ENCODE results near the gene XPO6. TPM values are rescaled to one million over a fixed set of nuclear protein-coding genes. Genes with fewer than 3 reads are reported as not detected.

The XPO6 gene
- total RNA-seq, 1 donor from 2014 or later = 232 TPM

DNA sequence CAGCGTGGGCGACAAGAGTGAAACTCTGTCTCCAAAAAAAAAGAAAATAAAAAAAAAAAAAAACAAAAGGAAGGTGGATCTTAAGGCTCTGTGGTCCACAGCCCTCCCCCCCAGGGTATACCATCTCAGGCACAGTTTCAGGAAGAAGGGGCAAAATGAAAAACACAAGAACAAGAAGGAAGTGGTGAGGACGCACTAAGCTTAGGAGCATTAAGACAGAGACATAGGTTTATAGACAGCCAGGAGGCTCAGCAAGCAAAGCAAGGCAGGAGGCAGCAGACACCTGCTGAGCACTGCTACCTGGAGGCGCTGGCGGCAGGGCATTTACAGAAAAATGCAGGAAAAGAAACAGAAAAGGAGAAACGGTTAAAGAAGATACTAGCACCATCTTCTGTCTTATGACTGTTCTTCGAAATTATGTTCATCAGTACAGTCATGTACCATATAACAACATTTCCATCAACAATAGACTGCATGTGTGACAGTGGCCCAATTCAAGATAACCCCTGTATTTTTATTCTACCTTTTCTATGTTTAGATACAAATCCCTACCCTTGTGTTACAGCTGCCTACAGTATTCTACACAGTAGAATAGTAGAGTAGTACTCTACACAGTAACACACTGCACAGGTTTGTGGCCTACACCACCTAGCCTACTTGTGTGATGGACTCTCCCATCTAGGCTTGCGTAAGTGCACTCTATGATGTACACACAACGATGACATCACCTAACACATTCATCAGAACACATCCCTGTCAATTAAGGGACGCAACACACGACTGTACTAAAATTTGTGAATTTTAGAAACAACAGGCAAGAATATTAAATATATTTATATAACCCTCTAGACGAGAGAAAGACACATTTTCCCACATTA lies 62.5 kb downstream of the XPO6 start:
- peaks cover 3% of the 10 kb centered on the region for H3K9me3 Mint-ChIP-seq (ENCODE audit: unreplicated experiment)
- no peak for DNase-seq
- TF ChIP-seq, protein P1, sequence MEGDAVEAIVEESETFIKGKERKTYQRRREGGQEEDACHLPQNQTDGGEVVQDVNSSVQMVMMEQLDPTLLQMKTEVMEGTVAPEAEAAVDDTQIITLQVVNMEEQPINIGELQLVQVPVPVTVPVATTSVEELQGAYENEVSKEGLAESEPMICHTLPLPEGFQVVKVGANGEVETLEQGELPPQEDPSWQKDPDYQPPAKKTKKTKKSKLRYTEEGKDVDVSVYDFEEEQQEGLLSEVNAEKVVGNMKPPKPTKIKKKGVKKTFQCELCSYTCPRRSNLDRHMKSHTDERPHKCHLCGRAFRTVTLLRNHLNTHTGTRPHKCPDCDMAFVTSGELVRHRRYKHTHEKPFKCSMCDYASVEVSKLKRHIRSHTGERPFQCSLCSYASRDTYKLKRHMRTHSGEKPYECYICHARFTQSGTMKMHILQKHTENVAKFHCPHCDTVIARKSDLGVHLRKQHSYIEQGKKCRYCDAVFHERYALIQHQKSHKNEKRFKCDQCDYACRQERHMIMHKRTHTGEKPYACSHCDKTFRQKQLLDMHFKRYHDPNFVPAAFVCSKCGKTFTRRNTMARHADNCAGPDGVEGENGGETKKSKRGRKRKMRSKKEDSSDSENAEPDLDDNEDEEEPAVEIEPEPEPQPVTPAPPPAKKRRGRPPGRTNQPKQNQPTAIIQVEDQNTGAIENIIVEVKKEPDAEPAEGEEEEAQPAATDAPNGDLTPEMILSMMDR (IDR thresholded peaks at IDR 0.05; ENCODE audit: partially characterized antibody, unreplicated experiment) = no peak
- H3K36me3 Mint-ChIP-seq (ENCODE audit: unreplicated experiment) = no peaks in the 10 kb centered on the region
- H3K4me3 Mint-ChIP-seq (ENCODE audit: unreplicated experiment) = no peak overlapping the region
- H3K4me1 Mint-ChIP-seq (ENCODE audit: low read depth, unreplicated experiment) = no peaks in the 10 kb centered on the region
- H3K27ac Mint-ChIP-seq (ENCODE audit: unreplicated experiment) = no peak overlapping the region
- H3K27me3 Mint-ChIP-seq (ENCODE audit: unreplicated experiment) = no peaks in the 10 kb centered on the region

DNA sequence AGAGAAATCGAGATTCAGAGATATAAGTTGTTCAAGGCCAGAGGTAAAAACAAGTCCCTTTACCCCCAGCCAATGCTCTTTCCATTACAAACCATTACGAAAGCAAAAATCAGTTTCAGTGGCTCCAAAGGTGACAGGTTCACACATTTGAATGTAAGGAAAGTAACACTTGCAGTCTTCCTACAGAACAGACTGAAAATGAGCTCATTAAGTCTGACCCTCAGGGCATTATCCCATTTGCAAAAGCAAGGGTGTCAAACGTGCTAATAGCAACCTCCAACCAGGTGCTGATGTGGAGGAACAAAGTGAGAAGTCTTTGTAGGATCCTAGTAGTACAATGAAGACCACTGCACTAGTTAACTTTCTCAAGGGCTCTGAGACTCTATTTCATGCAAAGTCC lies 65.2 kb downstream of the XPO6 start:
- H3K27me3 Mint-ChIP-seq (ENCODE audit: unreplicated experiment) = peaks cover 1% of the 10 kb centered on the region
- H3K36me3 Mint-ChIP-seq (ENCODE audit: unreplicated experiment) = no peaks in the 10 kb centered on the region
- H3K4me1 Mint-ChIP-seq (ENCODE audit: low read depth, unreplicated experiment) = no peaks in the 10 kb centered on the region
- H3K4me3 Mint-ChIP-seq (ENCODE audit: unreplicated experiment) = no peak overlapping the region
- TF ChIP-seq, protein P1 (IDR thresholded peaks at IDR 0.05; ENCODE audit: partially characterized antibody, unreplicated experiment) = no peak
- H3K27ac Mint-ChIP-seq (ENCODE audit: unreplicated experiment) = no peak overlapping the region
- DNase-seq = no peak
- peaks cover 3% of the 10 kb centered on the region for H3K9me3 Mint-ChIP-seq (ENCODE audit: unreplicated experiment)

DNA sequence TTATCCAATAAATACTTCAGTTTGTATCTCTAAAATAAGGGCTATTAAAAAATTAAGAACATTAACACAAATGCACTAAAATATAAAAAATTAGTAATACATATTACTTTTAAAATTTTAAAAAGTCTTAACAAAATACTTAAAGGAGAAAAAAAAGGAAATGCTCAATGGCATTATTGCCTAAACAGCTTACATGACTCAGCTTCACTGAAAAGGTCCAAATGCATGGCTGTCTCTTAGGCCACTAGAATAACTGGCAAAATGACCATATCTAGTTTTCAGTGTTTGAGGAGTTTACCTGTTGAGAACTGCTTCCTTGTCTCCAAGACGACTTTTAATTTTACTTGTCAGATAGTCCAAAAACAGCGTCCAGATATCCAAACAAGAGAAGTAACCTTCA lies 66.0 kb downstream of the XPO6 start:
- DNase-seq = no peak
- Mint-ChIP-seq H3K27ac (ENCODE audit: unreplicated experiment) (no peak overlapping the region), H3K4me3 (ENCODE audit: unreplicated experiment) (no peak overlapping the region), H3K27me3 (ENCODE audit: unreplicated experiment) (peaks cover 3% of the 10 kb centered on the region), H3K36me3 (ENCODE audit: unreplicated experiment) (no peaks in the 10 kb centered on the region), H3K9me3 (ENCODE audit: unreplicated experiment) (peaks cover 2% of the 10 kb centered on the region), H3K4me1 (ENCODE audit: low read depth, unreplicated experiment) (no peaks in the 10 kb centered on the region)
- TF ChIP-seq, protein P1 (IDR thresholded peaks at IDR 0.05; ENCODE audit: partially characterized antibody, unreplicated experiment) = no peak

DNA sequence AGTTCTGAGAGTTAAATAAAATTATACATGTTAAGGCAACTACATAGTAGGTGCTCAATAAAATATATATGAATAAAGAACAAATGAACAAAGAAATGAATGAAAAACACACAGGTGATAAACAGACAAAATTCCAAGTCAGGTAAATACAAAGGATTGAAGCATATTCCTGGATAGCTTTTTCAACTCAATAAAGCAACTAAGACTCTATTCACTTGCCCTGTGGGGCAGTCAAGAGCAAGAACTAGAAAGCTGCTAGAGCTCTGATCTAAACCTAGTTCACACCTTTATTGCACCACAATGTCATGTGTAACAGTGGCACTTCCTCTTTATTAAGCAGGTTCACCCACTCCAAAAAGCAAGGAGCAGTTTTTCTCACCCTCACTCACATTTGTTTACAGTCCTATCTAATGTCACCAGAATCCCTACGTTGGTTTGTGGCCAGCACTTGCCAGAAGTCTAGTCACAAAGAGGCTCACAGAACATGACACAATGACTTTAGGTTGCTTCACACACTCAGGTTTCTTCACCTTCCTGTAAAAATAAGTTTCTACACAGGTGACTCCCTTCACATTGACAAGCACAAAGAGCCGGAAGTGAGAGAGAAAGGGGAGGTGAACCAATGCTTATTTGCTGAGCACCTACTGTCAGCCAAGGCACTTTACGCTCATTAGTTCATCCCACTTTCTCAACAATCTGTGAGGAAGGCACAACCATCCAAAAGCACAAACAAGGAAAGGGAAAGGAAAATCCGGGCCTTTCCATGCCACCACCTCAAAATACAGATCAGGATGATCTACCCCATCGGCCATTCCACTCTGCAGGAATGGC lies 70.8 kb downstream of the XPO6 start:
- no peak overlapping the region for H3K4me3 Mint-ChIP-seq (ENCODE audit: unreplicated experiment)
- H3K9me3 Mint-ChIP-seq (ENCODE audit: unreplicated experiment) = peaks cover 1% of the 10 kb centered on the region
- DNase-seq = no peak
- H3K36me3 Mint-ChIP-seq (ENCODE audit: unreplicated experiment) = no peaks in the 10 kb centered on the region
- TF ChIP-seq, protein P1 (IDR thresholded peaks at IDR 0.05; ENCODE audit: partially characterized antibody, unreplicated experiment) = no peak
- no peaks in the 10 kb centered on the region for H3K4me1 Mint-ChIP-seq (ENCODE audit: low read depth, unreplicated experiment)
- H3K27ac Mint-ChIP-seq (ENCODE audit: unreplicated experiment) = no peak overlapping the region
- peaks cover 3% of the 10 kb centered on the region for H3K27me3 Mint-ChIP-seq (ENCODE audit: unreplicated experiment)
